GM21825 (cell line): Measurements from ENCODE around the gene TRIL.

ENCODE experiments used
- ATAC-seq: cut with Tn5 transposase; IDR thresholded peaks from one replicate; pipeline ENCODE4 v1.9.1; 2021; ENCODE audit warnings: mild to moderate bottlenecking, moderate library complexity; ENCODE audit not compliant: unreplicated experiment

Gene TRIL

GRCh38 chr7:28942168-28942567 is 16.0 kb downstream of the TRIL start:
- no peak for ATAC-seq

GRCh38 chr7:28941633-28942032 is 16.5 kb downstream of the TRIL start:
- ATAC-seq = no peak

- ATAC-seq = no peak
These were observed 17.3 kb downstream of the TRIL start for GRCh38 chr7:28940741-28941384.

GRCh38 chr7:28939844-28940544 is 18.1 kb downstream of the TRIL start:
- ATAC-seq = no peak

DNA sequence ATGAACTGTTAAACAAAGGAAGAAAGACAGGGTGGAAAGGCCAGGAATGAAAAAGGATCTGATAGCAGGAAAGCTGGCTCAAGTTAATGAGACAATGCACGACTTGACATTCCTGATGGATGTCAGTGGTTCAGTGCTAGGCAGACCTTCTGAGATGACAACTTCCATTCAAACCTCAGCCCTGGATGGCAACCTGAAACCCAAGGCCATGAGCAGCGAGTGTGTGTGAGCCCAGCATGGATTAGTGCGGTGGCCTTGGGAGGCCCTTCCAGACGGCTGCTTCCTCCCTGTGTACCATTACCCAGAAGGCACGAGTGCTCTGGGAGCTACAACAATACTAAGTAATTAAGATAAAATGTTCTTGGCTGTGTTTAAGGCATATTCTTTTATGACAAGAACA is 18.8 kb downstream of the TRIL start:
- ATAC-seq = no peak

DNA sequence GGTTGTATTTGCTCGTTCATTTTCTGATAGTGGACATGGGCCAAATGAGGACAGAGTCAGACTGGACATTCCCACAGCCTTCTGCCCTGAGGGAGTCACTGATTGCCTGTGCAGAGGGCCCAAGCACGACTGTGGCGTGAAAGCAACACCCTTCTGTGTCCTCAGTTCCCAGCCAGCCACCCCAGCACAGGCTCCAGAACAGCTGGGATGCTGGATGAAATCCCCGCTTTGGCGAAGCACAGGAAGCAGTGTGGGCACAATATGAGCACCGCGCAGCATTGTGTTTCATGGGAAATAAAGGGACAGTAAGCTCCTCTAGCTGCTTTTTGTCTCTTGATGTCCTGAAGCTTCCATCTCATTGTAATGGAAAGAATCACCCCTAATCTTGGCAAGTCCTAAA is 20.5 kb downstream of the TRIL start:
- no peak for ATAC-seq

GRCh38 chr7:28937103-28937502 is 21.0 kb downstream of the TRIL start:
- no peak for ATAC-seq

DNA sequence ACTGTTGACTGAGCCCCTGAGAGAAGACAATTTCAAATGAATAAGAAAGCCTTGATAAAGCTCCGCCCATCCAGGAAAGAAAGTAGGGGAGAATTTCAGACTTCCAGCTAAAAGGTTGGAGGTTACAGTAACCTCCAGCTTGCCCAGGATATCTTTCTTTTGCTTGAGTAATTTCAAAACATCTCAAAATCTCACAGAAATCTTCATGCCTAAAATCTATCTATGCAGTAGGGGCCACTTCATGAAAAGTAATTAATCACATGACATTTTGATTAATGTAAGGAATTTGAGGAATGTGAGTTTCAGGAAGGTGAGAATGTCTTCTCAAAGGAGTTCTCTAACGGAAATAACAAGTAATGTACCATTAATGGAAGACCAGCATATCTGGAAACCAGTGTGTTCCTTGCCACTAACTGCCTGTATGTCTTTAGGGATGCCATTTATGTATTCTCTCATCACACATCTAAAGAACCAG is 24.2 kb downstream of the TRIL start:
- no peak for ATAC-seq

- no peak for ATAC-seq
These were observed 26.6 kb downstream of the TRIL start for GRCh38 chr7:28931565-28931964.

DNA sequence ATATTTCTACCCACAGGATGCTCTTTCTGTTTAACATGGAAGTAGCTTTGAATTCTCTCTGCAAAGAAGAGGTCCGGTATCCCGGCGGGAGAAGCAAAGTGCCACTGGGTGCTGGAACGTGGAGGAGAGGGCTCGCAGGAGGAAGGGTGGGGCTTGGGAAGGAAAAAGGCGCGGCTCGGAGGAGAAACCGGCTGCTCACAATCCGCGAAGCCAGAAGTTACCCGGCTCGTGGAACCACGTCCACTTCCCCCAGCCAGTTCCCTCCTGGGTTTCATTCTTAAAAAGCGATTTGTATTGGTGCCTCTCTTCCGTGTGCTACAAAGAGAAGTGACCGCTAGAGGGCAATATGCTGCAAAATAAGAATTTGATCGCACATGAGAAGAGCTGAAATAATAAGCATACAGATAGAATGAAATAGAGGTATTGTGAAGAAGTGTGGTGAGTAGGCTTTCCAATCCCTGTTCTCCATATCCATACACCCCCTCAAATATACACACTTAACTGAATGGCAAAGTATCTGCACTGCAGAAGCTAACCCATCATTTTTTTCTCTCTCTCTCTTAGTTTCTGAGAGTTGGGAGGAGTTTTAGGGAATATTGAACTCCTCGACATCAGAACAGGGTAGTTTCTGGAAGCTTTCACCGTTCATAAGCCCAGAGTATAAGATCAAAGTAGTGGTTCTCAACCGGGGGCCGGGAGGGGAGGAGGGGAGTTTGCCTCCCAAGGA is 31.1 kb downstream of the TRIL start:
- peak; percentile 91 for ATAC-seq

DNA sequence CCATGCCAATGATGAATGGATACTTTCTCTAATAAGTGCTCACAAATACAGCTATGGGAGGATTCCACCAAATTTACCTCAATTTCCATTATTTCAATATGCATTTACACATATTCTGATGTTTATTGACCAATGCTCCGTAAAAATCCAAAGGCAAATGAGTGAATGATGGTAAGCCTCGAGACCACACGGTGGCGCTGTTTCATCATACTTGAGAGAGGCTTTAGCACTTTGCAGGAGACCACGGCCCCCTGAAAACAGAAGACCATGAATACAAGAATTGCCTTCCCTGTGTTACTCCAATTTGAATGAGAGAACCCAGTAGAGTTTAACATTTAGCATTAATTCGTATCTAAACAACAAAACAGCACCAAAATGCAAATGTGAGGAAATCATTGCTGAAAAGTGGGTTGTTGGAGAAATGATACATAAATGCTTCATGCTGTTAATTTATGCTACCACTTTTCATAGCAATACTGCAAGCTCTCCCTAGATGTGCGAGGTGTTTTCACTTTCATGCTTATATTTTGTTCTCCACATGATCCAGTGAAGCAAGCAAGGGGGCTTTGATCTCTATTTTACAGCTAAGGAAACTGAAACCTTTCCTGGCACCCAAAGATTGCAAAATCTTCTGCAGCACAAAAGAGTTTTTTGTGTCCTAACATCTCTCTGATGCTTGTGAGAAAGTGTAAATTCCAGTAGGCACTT is 35.4 kb downstream of the TRIL start:
- ATAC-seq = no peak

DNA sequence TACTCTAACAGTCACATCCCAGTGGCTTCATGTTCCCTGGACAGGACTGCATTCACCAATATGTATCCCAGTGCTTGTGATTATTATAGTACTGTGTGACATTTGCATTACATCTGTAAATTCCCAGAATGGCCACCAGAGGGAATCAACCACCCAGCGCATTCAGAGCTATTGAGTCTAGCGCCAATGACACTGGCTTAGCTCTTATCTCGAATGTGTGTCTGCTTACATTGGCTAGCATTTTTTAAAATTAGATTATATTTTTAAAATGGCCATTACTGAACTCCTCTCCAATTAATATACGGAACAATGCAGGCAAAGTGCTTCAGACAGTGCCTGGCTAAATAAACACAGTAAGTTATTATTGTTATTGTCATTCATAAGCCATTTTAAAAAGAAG is 36.3 kb downstream of the TRIL start:
- peak; percentile 83 for ATAC-seq

DNA sequence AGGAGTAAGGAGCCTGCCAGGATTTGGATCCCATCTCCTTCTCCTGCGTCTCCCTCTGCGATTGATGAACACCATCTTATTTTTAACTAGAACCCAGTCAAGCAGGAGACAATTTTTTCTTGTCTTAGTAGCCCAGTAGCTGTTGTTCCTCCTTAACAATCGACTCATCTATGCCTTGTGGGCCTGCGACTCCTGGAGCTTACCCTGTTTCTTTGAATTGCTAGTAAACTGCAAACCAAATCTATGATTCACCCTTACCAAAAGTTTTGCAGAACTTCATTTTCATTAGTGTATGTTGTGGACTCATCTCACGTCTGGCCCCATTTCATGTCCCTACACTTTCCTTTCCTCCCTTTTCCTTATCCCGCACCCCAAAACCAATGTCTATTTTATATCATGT is 37.7 kb downstream of the TRIL start:
- no peak for ATAC-seq

- ATAC-seq = no peak
These were observed 38.6 kb downstream of the TRIL start for GRCh38 chr7:28919510-28919909.

- ATAC-seq = no peak
These were observed 49.4 kb downstream of the TRIL start for GRCh38 chr7:28908775-28909174.

DNA sequence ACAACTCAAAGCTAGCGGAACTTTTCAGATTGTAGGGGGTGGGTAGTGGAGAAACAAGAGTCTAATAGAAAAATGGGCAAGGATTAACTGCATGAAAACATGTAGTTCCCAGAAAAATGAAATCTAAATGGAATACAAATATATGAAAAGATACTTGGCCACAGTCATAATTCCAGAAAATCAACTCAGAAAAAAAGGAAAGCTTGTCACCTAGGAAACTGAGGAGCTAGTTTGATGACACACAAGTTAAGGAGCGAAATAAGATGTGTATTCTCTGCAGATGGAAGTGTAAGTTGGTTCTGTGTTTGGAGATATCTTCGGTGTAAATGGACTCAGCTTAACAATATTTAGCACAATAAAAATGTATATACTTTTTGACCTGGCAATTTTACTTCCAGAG is 52.7 kb downstream of the TRIL start:
- no peak for ATAC-seq

GRCh38 chr7:28904578-28905048 is 53.5 kb downstream of the TRIL start:
- no peak for ATAC-seq

DNA sequence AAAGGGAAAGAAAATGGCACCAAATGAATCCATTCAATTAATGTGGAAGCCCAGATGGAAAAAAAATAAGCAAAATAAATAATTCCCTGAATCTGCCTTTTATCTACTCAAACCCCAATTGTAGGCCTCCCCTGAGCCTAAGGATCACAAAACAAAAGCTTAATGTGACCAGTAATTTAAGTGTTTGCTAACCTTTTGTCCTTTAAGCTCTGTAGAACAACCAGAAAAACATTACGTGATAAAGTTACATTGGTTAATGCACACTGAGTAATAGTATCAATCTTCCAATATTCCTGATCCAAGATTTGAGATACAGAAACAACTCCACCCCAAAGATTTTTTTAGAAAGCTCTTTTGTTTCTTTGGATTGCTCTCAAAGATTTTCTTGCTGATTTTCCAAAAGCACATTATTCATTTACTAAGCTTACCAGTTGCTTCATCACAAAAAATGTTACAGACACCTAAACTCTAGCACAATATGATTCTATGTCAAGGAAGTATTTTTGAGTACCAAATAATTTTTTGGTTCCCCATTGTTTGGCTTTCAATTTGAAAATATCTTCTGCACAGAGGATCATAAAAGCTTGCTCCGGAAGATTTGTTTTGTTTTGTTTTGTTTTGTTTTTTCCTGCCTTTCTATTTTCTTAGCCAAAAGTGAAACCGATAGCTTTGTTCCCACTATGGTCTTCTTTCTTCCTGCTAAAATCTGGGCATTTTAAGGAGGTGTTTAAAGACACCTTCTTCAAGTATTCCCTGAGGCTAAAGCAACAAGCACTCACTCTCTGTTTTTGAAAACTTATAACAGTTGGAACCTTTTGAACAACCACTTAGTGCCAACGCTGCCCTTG is 54.2 kb downstream of the TRIL start:
- ATAC-seq = no peak
